ENCODE data around the gene EN2. TPM values are rescaled to one million over a fixed set of nuclear protein-coding genes. Genes with fewer than 3 reads are reported as not detected.

EN2 gene
- total RNA-seq (not detected), total RNA-seq (0 to 0.24 (median 0) reads per million in 172 experiments)
- polyA plus RNA-seq (2013, experiment 1 of 2), result not detected
- 0.01 TPM for polyA plus RNA-seq (2013, experiment 2 of 2)

GRCh38 chr7:155458111-155458877, at the start of gene EN2:
TSS of gene EN2 (plus strand) at chr7:155458129. CDS start at chr7:155458378, 249 bp downstream.
- H3K27me3 ChIP-seq (ENCODE audit: control insufficient read depth in 1 of 2, insufficient read depth in 2 of 2, low read length in 2 of 2), result peaks cover 70 to 81% of the 10 kb centered on the region in 2 experiments
- DNase-seq, result peak in 1 of 14 experiments; percentile 13

GRCh38 chr7:155408651-155409586, 49.0 kb upstream of the EN2 start:
- no peak overlapping the region for H3K4me3 ChIP-seq (ENCODE audit: low read length)
- H3K27me3 Mint-ChIP-seq, result peaks cover 39% of the 10 kb centered on the region
- H3K4me1 ChIP-seq (ENCODE audit: insufficient read depth, low read length), result peaks cover 2% of the 10 kb centered on the region
- no peak for DNase-seq
- H3K4me3 Mint-ChIP-seq, result no peak overlapping the region
- no peak for ATAC-seq (ENCODE audit: poor library complexity)
- intact Hi-C loops (cut with DNase I, micrococcal nuclease), result no loop called here
- ChIA-PET CTCF (no interaction called here), POLR2A (no interaction called here)
- peaks cover 0 to 31% of the 10 kb centered on the region in 2 experiments for H3K9me3 ChIP-seq (ENCODE audit: control insufficient read depth in 1 of 2, insufficient read depth in 1 of 2, low read length in 2 of 2)
- H3K4me1 Mint-ChIP-seq (ENCODE audit: low read depth), result no peaks in the 10 kb centered on the region
- no peak overlapping the region for H3K27ac ChIP-seq (ENCODE audit: low read depth in 1 of 2, low read length in 2 of 2)
- no peak for TF ChIP-seq CTCF (IDR thresholded peaks at IDR 0.05)
- no peaks in the 10 kb centered on the region for H3K36me3 ChIP-seq (ENCODE audit: insufficient read depth, low read length)
- peaks cover 13 to 17% of the 10 kb centered on the region in 2 experiments for H3K27me3 ChIP-seq (ENCODE audit: control insufficient read depth in 1 of 2, insufficient read depth in 2 of 2, low read length in 2 of 2)
- no peaks in the 10 kb centered on the region for H3K9me3 Mint-ChIP-seq
- H3K36me3 Mint-ChIP-seq (ENCODE audit: low read depth), result no peaks in the 10 kb centered on the region
- H3K27ac Mint-ChIP-seq, result no peak overlapping the region

More at GRCh38 chr7:155458111-155458877, at the start of gene EN2:
- no peaks in the 10 kb centered on the region for H3K36me3 Mint-ChIP-seq (ENCODE audit: low read depth)
- no peak for ATAC-seq (ENCODE audit: poor library complexity)
- peaks cover 71% of the 10 kb centered on the region for H3K27me3 Mint-ChIP-seq
- peaks cover 21% of the 10 kb centered on the region for H3K4me1 Mint-ChIP-seq (ENCODE audit: low read depth)
- no peaks in the 10 kb centered on the region for H3K36me3 ChIP-seq (ENCODE audit: insufficient read depth, low read length)
- peak within 1 kb of the TSS; percentile 41 for H3K4me3 ChIP-seq (ENCODE audit: low read length)
- H3K4me3 Mint-ChIP-seq, result peak within 1 kb of the TSS; percentile 76
- no peaks in the 10 kb centered on the region for H3K9me3 Mint-ChIP-seq
- CTCF ChIA-PET, result no interaction called here
- H3K9me3 ChIP-seq (ENCODE audit: control insufficient read depth in 1 of 2, insufficient read depth in 1 of 2, low read length in 2 of 2), result peaks cover 0 to 54% of the 10 kb centered on the region in 2 experiments
- POLR2A ChIA-PET, result no interaction called here
- no peak for TF ChIP-seq CTCF (IDR thresholded peaks at IDR 0.05)
- intact Hi-C loops (cut with DNase I, micrococcal nuclease), result no loop called here
- H3K27ac ChIP-seq (ENCODE audit: low read depth in 1 of 2, low read length in 2 of 2), result no peak within 1 kb of the TSS
- H3K27ac Mint-ChIP-seq, result no peak within 1 kb of the TSS
- peaks cover 22% of the 10 kb centered on the region for H3K4me1 ChIP-seq (ENCODE audit: insufficient read depth, low read length)

GRCh38 chr7:155409980-155410379, 47.9 kb upstream of the EN2 start:
- intact Hi-C loops (cut with DNase I, micrococcal nuclease), result no loop called here
- H3K4me3 ChIP-seq (ENCODE audit: low read length), result no peak overlapping the region
- CTCF ChIA-PET, result no interaction called here
- Mint-ChIP-seq H3K9me3 (no peaks in the 10 kb centered on the region), H3K36me3 (ENCODE audit: low read depth) (no peaks in the 10 kb centered on the region), H3K27ac (no peak overlapping the region), H3K4me1 (ENCODE audit: low read depth) (no peaks in the 10 kb centered on the region), H3K4me3 (no peak overlapping the region), H3K27me3 (peaks cover 39% of the 10 kb centered on the region)
- ATAC-seq (ENCODE audit: poor library complexity) (no peak), DNase-seq (no peak)
- POLR2A ChIA-PET, result no interaction called here
- H3K9me3 ChIP-seq (ENCODE audit: control insufficient read depth in 1 of 2, insufficient read depth in 1 of 2, low read length in 2 of 2), result peaks cover 0 to 25% of the 10 kb centered on the region in 2 experiments
- H3K27me3 ChIP-seq (ENCODE audit: control insufficient read depth in 1 of 2, insufficient read depth in 2 of 2, low read length in 2 of 2), result peaks cover 3 to 12% of the 10 kb centered on the region in 2 experiments
- H3K36me3 ChIP-seq (ENCODE audit: insufficient read depth, low read length), result no peaks in the 10 kb centered on the region
- TF ChIP-seq CTCF (IDR thresholded peaks at IDR 0.05), result no peak
- peaks cover 2% of the 10 kb centered on the region for H3K4me1 ChIP-seq (ENCODE audit: insufficient read depth, low read length)
- H3K27ac ChIP-seq (ENCODE audit: low read depth in 1 of 2, low read length in 2 of 2), result no peak overlapping the region

Data from CD4-positive, alpha-beta T cell (primary cell).